Measurements from ENCODE around the gene HSD17B8.

Gene HSD17B8

GRCh38 chr6:33206864-33207551 lies 2.6 kb downstream of the HSD17B8 start:
- no peak for TF ChIP-seq CTCF (IDR thresholded peaks at IDR 0.05; ENCODE audit: low read depth, low read length)
- H3K4me3 ChIP-seq (replicated peaks in 1 of 2; ENCODE audit: low read depth in 2 of 2, low read length in 2 of 2) = peak overlapping the region; percentile 83 to 89
- DNase-seq (ENCODE audit: low read depth in 2 of 2) = peak in 1 of 2 donors; percentile 60

- peak; percentile 46 to 61 for DNase-seq (ENCODE audit: low read depth in 2 of 2)
- peak overlapping the region; percentile 83 to 89 for H3K4me3 ChIP-seq (replicated peaks in 1 of 2; ENCODE audit: low read depth in 2 of 2, low read length in 2 of 2)
- no peak for TF ChIP-seq CTCF (IDR thresholded peaks at IDR 0.05; ENCODE audit: low read depth, low read length)
Measured at GRCh38 chr6:33207552-33208090, 3.2 kb downstream of the HSD17B8 start.

- TF ChIP-seq CTCF (IDR thresholded peaks at IDR 0.05; ENCODE audit: low read depth, low read length) = no peak
- H3K4me3 ChIP-seq (replicated peaks in 1 of 2; ENCODE audit: low read depth in 2 of 2, low read length in 2 of 2) = peak within 1 kb of the TSS; percentile 83 to 89
- DNase-seq (ENCODE audit: low read depth in 2 of 2) = peak; percentile 67 to 82
Measured at GRCh38 chr6:33208091-33208967, 3.9 kb downstream of the HSD17B8 start, which contains the start of gene RING1. RING1 (plus strand) TSS chr6:33208500; CDS start chr6:33208823, 323 bp downstream.

GRCh38 chr6:33209856-33210255 lies 5.4 kb downstream of the HSD17B8 start:
- TF ChIP-seq CTCF (IDR thresholded peaks at IDR 0.05; ENCODE audit: low read depth, low read length) = no peak
- no peak for DNase-seq (ENCODE audit: low read depth in 2 of 2)
- no peak overlapping the region for H3K4me3 ChIP-seq (replicated peaks in 1 of 2; ENCODE audit: low read depth in 2 of 2, low read length in 2 of 2)

GRCh38 chr6:33211136-33211535 lies 6.7 kb downstream of the HSD17B8 start:
- TF ChIP-seq CTCF (IDR thresholded peaks at IDR 0.05; ENCODE audit: low read depth, low read length) = no peak
- DNase-seq (ENCODE audit: low read depth in 2 of 2) = no peak
- no peak overlapping the region for H3K4me3 ChIP-seq (replicated peaks in 1 of 2; ENCODE audit: low read depth in 2 of 2, low read length in 2 of 2)

- H3K4me3 ChIP-seq (replicated peaks in 1 of 2; ENCODE audit: low read depth in 2 of 2, low read length in 2 of 2) = no peak overlapping the region
- no peak for TF ChIP-seq CTCF (IDR thresholded peaks at IDR 0.05; ENCODE audit: low read depth, low read length)
- no peak for DNase-seq (ENCODE audit: low read depth in 2 of 2)
Measured at GRCh38 chr6:33211666-33212422, 7.4 kb downstream of the HSD17B8 start.

Measured in cardiac fibroblast (primary cell).